Left renal cortex interstitium (tissue), 4 donors: ENCODE measurements around the gene PI4K2B. TPM values are rescaled to one million over a fixed set of nuclear protein-coding genes. Genes with fewer than 3 reads are reported as not detected.
"Not testable (repeated sequence)": the region's sequence is repeated elsewhere in the genome, so short reads cannot be mapped to it uniquely, and the experiment has no call there.

Experiments
- DNase-seq, 4 donors: peaks; one replicate each; pipeline ENCODE4 v3.0.0-alpha.2; 2013; ENCODE audit warnings: low read depth in 4 of 4, low spot score in 2 of 4, missing footprints in 1 of 4
- polyA plus RNA-seq, 4 donors: library from polyadenylated mRNA; unstranded; fragments of 120-200 nt; gene quantifications; one replicate each; pipeline ENCODE4 v1.2.1, GENCODE V29; 2013; ENCODE audit not compliant: insufficient read length in 4 of 4

The PI4K2B gene
- polyA plus RNA-seq, 4 donors = 14.7 to 18.1 (median 16.6) TPM

DNA sequence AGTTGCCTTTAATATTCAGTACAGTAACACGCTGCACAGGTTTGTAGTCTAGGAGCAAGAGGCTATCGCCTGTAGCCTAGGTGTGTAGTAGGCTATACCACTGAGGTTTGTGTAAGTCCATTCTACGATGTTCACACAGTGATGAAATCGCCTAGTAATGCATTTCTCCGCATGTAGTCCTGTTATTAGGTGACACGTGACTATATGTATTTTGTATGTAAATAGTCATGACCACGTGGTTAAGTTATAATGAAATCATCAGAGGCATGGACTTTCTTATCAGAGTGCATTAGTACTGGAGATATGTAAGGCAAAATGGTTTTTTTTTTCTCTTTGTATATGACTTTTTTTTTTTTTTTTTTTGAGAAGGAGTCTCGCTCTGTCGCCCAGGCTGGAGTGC lies 68.8 kb downstream of the PI4K2B start:
- no peak for DNase-seq

DNA sequence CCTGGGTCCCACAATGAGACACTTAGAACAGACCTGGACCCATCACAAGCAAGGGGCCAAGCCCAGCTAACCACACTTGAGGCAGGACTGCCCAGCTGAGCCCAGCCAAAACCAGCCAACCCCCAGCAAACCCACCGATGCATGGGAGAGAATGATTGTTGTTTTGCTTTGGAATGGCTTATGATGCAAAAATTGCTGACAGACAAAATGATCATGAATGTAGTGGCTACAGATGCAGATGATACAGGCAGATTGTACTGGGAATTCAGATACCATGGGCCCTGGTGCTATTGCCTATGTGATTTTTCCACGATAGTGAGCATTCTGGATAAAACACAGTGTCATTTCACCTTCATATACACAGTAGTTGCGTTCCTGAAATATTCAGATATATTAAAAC lies 69.7 kb downstream of the PI4K2B start:
- DNase-seq = no peak

DNA sequence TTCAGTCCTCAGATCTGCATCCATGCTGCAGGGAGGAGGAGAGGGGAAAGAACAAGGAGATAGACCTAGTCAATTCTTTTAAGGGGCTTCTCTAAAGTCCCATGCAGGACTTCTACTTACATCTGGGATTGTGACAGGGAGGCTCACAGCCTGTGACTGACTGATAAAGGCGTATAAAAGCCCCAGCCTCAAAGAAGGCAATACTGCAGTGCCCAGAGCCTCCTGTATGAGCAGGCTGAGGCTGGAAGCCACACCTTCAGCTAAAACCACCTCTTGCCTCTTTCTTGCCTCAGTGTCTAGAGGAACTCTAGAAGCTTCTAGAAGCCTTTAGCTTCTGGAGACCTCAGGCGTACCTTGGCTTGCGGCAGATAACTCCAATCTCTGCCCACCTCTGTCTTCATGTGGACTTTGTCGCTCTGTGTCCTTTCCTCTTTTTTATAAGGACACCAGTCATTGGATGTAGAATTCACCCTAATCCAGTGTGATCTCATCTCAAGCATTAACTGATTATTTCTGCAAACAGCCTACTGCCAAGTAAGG lies 72.8 kb downstream of the PI4K2B start:
- DNase-seq = no peak

DNA sequence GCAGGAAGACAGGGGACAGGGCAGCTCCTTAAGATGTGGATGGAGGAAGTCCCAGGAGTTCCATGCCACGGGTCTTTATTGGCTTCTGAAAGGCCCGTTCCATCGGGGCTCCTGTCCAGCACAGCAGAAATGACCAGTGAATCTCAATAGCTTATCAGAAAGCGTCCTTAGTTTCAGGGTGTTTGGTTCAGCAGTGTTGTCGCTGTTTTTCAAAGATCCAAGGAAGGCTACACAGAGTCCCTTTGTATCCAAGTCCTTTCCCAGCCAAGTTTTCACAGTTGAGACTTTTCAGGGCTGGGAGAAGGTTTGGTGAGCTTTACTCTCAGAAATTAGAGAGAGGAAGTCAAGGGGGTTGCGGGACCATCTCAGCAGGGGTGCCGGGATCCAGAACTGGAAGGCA lies 73.8 kb downstream of the PI4K2B start:
- DNase-seq = no peak

DNA sequence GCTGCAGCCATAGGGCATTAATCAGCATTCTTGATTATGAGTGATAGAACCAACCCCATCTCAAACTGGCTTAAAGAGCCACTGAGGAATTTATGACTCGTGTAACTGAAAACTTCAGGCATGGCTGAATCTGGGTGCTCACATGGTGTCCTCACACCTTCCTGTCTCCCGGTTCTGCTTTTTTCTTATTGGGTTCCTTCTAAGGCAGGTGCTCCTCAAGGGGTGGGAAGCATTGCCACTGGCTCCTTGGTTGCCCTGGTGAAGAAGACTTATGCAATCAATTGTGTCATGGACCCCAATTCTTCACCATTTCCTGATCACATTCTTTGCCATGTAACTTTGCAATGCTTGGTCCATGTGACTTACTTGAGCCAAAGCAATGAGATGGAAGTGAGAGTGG lies 74.5 kb downstream of the PI4K2B start:
- DNase-seq = no peak

DNA sequence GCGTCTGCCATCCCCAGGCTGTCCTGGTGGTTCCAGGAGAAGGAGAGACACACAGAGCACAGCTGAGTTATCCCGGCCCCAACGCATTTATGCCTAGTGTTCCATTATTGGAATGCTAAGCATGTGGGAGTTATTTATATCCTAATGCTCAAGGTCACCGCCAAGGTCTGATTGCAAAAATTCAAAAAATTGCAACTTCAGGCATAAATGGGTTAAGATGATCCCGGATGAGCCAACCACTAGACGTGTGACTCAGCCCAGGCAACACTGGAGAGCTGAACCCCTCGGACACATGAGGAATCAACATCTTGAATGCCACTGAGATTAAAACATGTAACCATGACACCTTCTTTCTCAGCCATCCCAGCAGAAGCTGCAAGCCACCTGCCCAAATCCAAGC lies 74.9 kb downstream of the PI4K2B start:
- DNase-seq = no peak

DNA sequence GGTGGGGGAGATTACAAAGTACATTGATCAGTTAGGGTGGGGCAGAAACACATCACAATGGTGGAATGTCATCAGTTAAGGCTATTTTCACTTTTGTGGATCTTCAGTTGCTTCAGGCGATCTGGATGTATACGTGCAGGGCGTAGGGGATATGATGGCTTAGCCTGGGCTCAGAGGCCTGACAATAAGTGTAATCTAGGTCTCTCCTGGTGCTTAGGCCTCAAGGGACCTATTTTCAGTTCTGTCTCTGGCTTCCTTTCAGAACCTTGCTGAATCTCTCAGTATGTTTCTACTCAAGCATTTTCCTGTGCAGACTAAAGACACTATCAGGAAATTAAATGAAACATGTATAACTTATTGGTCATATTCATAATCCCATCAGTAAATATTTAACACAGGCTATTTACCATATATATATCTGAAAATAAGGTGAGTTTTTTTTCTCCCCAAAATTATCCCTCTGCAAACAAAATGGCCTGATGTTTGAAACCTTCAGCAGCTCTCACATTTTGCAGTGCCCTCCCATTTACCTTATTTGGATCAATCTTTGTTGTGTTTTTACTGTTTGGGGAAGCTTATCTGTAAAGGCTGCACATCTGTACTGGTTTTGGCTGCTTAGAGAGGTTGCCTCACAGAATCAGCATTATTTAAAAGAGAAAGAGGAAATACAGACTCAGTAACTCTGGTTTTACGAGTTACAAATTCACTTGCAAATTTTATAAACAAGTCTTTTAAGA lies 76.4 kb downstream of the PI4K2B start:
- no peak for DNase-seq

DNA sequence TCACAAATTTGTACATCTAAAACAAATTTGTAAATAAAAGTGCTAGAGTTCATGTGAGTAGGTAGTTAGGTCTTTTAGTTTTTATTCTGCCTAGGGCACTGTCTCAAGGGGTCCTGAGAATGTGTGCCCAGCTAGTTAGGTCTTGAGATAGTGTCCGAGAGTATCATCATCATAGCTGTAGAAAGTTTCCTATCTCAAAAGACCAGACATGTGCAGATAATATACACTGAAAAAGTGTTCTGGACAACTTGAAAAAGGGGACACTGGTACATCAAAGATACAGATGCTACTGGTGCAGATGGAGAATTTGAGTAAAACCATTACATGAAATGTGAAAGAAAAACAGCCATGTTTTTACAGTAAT lies 77.0 kb downstream of the PI4K2B start:
- DNase-seq = no peak

DNA sequence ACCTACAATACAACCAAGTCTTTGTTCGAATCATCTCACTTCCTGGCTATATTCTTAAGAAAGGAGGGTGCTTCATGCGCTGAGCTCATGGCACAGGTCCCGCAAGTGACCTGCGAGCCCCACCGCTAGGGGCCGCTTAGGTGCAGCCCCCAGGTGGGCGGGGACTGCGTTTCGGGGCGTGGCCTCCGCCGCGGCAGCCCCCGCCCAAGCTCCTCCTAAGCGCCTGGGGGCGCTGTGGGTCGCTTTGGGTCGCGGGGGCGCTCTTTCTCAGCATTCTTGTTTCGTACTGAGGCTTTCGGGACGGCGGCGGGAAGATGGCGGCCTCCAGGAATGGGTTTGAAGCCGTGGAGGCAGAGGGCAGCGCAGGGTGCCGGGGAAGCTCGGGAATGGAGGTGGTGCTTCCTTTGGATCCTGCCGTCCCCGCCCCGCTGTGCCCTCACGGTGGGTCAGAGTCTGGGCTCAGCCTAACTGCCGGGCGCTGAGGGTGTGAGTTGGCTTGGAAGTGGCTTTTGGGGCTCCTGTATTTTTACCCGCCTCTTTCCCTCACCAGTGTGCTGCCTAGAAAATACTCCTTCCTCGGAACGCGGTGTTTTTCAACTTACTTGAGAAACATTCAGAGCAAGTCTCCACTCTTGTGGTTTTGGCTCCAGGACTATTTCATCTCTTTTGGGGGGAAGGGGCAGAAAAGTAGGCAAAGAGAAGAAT lies 78.8 kb downstream of the PI4K2B start, which contains the start of gene ZCCHC4:
ZCCHC4 (plus strand) TSS at position 279 of the 705 bp plus-strand sequence; CDS start at position 315, 36 bp downstream.
- DNase-seq = peak; percentile 75 to 87 (median 80)

DNA sequence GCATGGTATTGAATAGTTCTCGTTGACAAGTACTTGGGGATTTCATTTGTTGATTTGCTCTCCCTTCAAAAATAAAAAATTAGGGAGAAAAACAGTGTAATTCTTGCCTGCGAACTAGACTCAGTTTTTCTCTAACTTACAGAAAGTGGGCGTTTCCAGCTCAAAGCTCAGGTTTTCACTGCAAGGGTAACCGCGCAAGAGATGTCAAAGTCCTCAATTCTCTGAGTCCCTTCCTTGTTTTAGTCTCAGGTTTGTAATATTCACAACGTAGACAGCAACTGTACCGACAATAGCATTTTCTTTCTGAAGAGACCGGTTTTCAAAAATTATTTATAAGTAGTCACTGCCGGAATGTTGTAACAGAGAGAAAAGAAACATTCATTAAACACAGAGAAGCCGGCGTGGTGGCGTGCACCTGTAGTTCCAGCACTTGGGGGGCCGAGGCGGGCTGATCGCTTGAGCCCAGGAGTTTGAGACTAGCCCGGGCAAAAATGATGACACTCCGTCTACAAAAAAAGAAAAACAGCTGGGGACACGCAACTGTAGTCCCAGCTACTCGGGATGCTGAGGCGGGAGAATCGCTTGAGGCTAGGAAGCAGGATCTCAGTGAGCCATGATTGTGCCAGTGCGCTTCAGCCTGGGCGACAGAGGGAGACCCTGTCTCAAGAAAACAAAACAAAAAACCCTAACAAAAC lies 79.5 kb downstream of the PI4K2B start:
- peak in 1 of 4 donors; percentile 34 for DNase-seq

DNA sequence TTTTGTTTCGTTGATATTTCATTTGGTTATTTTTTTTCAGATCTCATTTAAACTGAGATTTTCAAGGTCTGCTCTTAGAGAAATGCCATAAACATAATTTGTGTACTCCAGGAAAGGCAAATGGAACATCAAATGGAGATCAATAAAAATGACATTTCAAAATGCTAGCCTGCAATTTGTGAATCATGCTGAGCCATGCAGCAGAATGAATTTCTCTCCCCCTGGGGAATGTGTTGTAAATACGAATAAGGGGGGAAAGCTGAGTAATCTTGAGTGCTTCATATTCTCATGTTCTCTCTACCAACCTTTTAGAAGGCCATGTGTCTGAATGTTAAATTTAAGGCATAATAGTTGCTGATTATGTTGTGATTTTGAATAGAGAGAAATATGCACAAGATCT lies 86.5 kb downstream of the PI4K2B start:
- DNase-seq = no peak

DNA sequence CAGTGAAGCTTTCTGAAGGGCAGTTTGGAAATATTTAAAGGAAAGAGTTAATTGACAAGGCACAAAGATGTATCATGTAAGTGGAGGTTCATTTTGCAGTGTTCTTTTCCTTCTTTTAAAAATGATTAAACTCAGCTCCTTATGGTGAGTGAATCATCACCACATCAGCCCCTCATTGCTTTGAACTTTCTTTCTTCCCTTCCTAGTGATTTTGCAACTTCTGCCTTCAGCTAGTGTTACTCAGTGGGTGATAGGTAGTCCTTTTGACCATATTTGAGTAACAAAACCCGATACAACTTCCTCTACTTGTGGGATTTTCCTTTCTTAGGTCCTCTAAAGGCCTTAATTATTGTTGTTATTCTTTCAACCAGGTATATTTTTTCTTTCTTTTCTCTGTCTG lies 86.9 kb downstream of the PI4K2B start:
- no peak for DNase-seq

DNA sequence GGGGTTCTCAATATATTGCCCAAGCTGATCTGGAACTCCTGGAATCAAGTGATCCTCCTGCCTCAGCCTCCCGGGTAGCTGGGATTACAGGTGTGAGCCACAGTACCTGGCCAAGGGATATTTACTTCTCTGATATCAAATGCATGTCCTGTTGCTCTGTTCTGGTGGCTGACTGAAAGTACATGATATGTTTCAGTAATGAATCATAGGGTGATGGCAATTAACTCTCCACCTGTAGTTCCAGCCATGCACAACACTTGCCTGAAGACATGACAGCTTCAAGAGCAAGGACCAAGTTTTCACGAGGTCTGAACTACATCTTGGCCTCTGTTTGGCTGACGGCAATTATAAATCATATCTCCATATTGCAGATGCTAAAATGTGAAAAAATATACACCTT lies 87.9 kb downstream of the PI4K2B start:
- DNase-seq = no peak

DNA sequence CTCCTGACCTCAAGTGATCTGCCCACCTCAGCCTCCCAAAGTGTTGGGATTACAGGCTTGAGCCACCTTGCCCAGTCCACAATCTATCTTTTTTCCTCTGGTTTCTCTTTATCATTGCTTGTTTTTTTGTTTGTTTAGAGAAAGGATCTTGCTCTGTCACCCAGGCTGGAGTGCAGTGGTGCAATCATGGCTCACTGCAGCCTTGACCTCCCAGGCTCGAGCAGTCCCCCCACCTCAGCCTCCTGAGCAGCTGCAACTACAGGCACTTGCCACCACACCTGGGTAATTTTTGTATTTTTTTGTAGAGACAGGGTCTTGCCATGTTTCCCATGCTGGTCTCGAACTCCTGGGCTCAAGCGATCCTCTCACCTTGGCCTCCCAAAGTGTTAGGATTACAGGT lies 94.6 kb downstream of the PI4K2B start:
- not testable (repeated sequence) for DNase-seq

Other genes starting within 250 kb of the PI4K2B start
- gene LGI2, start 203.1 kb upstream of the PI4K2B start, polyA plus RNA-seq = 10 to 100 TPM; 23.6 to 32.3 (median 25.0) TPM
- 10 to 100 TPM; 16.4 to 21.2 (median 17.8) TPM for gene SEPSECS, start 73.6 kb upstream of the PI4K2B start, polyA plus RNA-seq
- gene ZCCHC4, start 78.7 kb downstream of the PI4K2B start, polyA plus RNA-seq = 10 to 100 TPM; 11.2 to 15.9 (median 12.2) TPM
- 10 to 100 TPM; 33.4 to 63.5 (median 46.0) TPM for gene ANAPC4, start 143.2 kb downstream of the PI4K2B start, polyA plus RNA-seq